H1 (cell line): ENCODE measurements around the gene SRRM5. TPM values are rescaled to one million over a fixed set of nuclear protein-coding genes. Genes with fewer than 3 reads are reported as not detected.

Experiments used
- ASH2L ChIP-seq: fragments of 200-600, 300-600 bp; sonication (generic); IDR thresholded peaks from one replicate; pipeline ENCODE4 v1.7.1; 2017; ENCODE audit warnings: low read length
- CBX5 ChIP-seq: fragments of 300-800, 300-1000 bp; sonication (generic); IDR thresholded peaks from 2 replicates; pipeline ENCODE4 v1.7.1; 2016; ENCODE audit warnings: antibody characterized with exemption, low read length, low read depth
- CBX8 ChIP-seq: fragments of 300-800, 300-1000 bp; sonication (generic); IDR thresholded peaks from 2 replicates; pipeline ENCODE4 v1.7.1; 2016; ENCODE audit warnings: low read depth, low read length, borderline replicate concordance
- CHD7 ChIP-seq: fragments of 300-600 bp; sonication (generic); IDR thresholded peaks from 2 replicates; pipeline ENCODE4 v1.7.1; 2012; ENCODE audit warnings: low read length, moderate library complexity, mild to moderate bottlenecking, inconsistent platforms; ENCODE audit not compliant: insufficient replicate concordance
- TCF12 ChIP-seq: IDR thresholded peaks from 2 replicates; pipeline ENCODE4 v1.6.1; 2011; ENCODE audit warnings: low read depth, mild to moderate bottlenecking, low read length
- USF2 ChIP-seq: IDR thresholded peaks from 2 replicates; pipeline ENCODE4 v1.6.1; 2011; ENCODE audit warnings: low read length, improper control_type of control experiment
- polyA plus RNA-seq, 7 experiments: library from polyadenylated mRNA; depleted of rRNA in 3 of 7; stranded (reverse) in 5 of 7; unstranded in 2 of 7; fragments of >200 nt in 5 of 7; fragments of 200-250 nt in 2 of 7; gene quantifications; 1 replicate in 5 of 7; 2 replicates in 1 of 7; 4 replicates in 1 of 7; pipeline versions ENCODE4 v1.2.1 to v1.2.3, GENCODE V29; 2011 to 2013; ENCODE audit warnings: missing spikeins in 2 of 7, mixed read lengths in 2 of 7
- total RNA-seq: library from RNA; stranded (reverse); fragmentation: NEBNext Ultra II Directional; extraction: Animal tissue kit (Norgen Biotek cat#: 25700); gene quantifications from 2 replicates; pipeline ENCODE4 v1.2.1, GENCODE V29; 2021

The SRRM5 gene
- total and polyA plus RNA-seq, 2 of the 8 experiments (the other 6 are each of a cell fraction or from before 2014, with no cell fraction given) = 0.06 to 0.11 TPM

- no peak for TF ChIP-seq CHD7
- TF ChIP-seq ASH2L = no peak
- TF ChIP-seq CBX5 = no peak
- no peak for TF ChIP-seq USF2
- TF ChIP-seq CBX8 = no peak
- no peak for TF ChIP-seq TCF12
Measured at GRCh38 chr19:43660971-43661360, 49.1 kb downstream of the SRRM5 start (continued).
